Progenitor cell of endocrine pancreas (in vitro differentiated cells): Measurements from ENCODE around the gene SCN4B. TPM values are rescaled to one million over a fixed set of nuclear protein-coding genes. Genes with fewer than 3 reads are reported as not detected.

ENCODE experiments used
- DNase-seq: peaks from one replicate; pipeline ENCODE4 v3.0.0; 2021; ENCODE audit warnings: low spot score; ENCODE audit not compliant: unreplicated experiment
- H3K27ac Mint-ChIP-seq: 2 replicates; pipeline ENCODE4 v1.8.0; 2021; ENCODE audit warnings: mild to moderate bottlenecking, moderate library complexity, mixed read lengths
- H3K27me3 Mint-ChIP-seq: 2 replicates; pipeline ENCODE4 v1.8.0; 2021; ENCODE audit warnings: mixed read lengths
- H3K36me3 Mint-ChIP-seq: 2 replicates; pipeline ENCODE4 v1.8.0; 2022; ENCODE audit warnings: mixed read lengths; ENCODE audit not compliant: insufficient read depth
- H3K4me1 Mint-ChIP-seq: 2 replicates; pipeline ENCODE4 v1.8.0; 2021; ENCODE audit warnings: low read depth, mixed read lengths
- H3K4me3 Mint-ChIP-seq: 2 replicates; pipeline ENCODE4 v1.8.0; 2021; ENCODE audit warnings: low read depth, mild to moderate bottlenecking, moderate library complexity, mixed read lengths
- H3K9me3 Mint-ChIP-seq: 2 replicates; pipeline ENCODE4 v1.8.0; 2021; ENCODE audit warnings: low read depth, mixed read lengths
- total RNA-seq: library from RNA; stranded (reverse); gene quantifications from 2 replicates; pipeline ENCODE4 v1.2.1, GENCODE V29; 2021
- TF ChIP-seq, protein P1 (sequence below): fragments of 200-600 bp; sonication (generic); IDR thresholded peaks from one replicate; pipeline ENCODE4 v1.5.0; 2021; ENCODE audit warnings: antibody characterized with exemption, mild to moderate bottlenecking; ENCODE audit not compliant: unreplicated experiment

SCN4B gene
- total RNA-seq, 1 donor from 2014 or later: not detected

DNA sequence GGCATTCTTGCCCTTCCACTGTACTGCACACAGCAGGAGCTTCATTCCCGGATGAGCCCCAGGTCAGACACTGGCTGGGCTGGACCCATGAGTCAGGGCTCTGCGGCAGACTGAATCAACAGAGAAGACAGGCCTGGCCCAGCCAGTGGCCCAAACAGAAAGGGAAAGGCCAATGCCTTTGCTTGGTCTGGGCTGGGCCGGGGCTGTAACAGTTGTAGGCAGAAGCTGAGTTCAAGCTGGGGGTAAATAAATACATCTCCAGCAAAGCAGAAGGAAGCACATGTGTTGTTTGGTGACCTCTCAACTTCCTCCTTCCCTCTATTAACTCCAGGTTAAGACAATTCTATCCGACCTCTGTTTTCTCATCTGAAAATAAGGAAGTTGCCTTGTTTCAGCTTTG, 64.1 kb downstream of the SCN4B start:
- DNase-seq: no peak
- Mint-ChIP-seq H3K27ac (no peak overlapping the region), H3K4me3 (no peak overlapping the region), H3K9me3 (no peaks in the 10 kb centered on the region), H3K4me1 (peaks cover 22% of the 10 kb centered on the region), H3K27me3 (peaks cover 2% of the 10 kb centered on the region), H3K36me3 (no peaks in the 10 kb centered on the region)
- TF ChIP-seq, protein P1, sequence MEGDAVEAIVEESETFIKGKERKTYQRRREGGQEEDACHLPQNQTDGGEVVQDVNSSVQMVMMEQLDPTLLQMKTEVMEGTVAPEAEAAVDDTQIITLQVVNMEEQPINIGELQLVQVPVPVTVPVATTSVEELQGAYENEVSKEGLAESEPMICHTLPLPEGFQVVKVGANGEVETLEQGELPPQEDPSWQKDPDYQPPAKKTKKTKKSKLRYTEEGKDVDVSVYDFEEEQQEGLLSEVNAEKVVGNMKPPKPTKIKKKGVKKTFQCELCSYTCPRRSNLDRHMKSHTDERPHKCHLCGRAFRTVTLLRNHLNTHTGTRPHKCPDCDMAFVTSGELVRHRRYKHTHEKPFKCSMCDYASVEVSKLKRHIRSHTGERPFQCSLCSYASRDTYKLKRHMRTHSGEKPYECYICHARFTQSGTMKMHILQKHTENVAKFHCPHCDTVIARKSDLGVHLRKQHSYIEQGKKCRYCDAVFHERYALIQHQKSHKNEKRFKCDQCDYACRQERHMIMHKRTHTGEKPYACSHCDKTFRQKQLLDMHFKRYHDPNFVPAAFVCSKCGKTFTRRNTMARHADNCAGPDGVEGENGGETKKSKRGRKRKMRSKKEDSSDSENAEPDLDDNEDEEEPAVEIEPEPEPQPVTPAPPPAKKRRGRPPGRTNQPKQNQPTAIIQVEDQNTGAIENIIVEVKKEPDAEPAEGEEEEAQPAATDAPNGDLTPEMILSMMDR: no peak

DNA sequence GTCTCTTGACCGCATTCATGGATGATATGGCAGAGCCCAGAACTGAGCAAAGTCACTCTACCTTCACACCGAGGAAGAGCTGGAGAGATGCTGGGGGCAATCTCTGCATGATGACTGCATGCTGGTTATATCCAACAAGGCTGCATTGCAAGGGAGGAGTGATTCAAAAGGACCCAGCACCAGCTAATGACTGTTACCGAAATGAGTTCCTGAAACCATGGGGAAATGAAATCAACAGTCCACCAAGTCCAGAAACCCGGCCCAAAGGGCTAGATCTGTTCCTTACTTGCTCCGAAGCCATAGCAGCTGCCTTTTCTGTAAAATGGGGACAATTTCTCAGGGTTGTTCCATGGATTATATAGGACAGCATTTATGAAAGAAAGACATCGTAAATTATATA, 64.7 kb downstream of the SCN4B start:
- TF ChIP-seq, protein P1: no peak
- H3K4me1 Mint-ChIP-seq: peaks cover 24% of the 10 kb centered on the region
- DNase-seq: no peak
- H3K4me3 Mint-ChIP-seq: no peak overlapping the region
- H3K36me3 Mint-ChIP-seq: no peaks in the 10 kb centered on the region
- H3K9me3 Mint-ChIP-seq: no peaks in the 10 kb centered on the region
- H3K27me3 Mint-ChIP-seq: peaks cover 2% of the 10 kb centered on the region
- H3K27ac Mint-ChIP-seq: no peak overlapping the region

DNA sequence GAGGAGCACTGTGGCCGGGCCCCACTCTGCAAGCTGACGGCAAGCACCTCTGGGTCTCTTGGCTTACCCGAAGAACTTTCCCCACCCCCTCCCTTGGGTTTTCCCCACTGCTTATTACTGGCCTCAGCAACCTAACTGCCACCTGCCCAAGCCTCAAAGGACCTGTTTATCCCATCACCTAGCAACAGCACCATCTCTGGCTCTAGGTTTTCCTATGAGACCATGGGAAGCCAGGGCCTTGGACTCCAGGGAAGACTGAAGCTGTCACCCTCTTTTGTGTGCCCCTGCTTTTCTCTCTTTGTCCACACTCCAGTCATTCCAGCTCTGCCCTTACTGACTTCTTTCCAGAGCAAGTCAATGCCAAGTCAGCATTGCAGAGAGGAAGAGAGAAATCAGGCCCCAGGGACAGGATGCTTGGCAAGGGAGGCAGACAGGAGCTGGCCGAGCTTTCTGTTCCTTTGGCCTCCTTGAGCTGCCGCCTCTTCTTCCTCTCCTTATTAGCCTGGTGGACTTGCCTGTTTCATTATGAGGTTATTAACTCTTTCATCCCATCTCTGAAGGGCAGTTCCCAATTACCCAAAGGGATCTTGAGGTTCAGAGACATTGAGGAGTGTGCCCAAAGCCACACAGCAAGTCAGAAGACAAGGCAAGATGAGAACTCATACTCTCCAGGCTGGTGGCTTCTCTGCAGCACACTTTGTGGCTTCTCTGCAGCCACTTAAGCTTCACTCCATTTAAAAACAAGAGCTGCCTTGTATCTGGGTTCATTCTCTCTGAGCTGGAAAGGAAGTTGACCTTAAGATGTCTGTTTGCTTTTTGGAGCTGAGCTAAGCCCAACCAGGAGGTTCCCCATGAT, 65.5 kb downstream of the SCN4B start, which contains the start of gene SMIM35:
Gene SMIM35 (minus strand): TSS at position 51 of the 856 bp plus-strand sequence. CDS start 206 bp downstream, outside the sequence.
- DNase-seq: no peak
- H3K27me3 Mint-ChIP-seq: peaks cover 2% of the 10 kb centered on the region
- H3K27ac Mint-ChIP-seq: no peak within 1 kb of the TSS
- peaks cover 27% of the 10 kb centered on the region for H3K4me1 Mint-ChIP-seq
- TF ChIP-seq, protein P1: no peak
- no peaks in the 10 kb centered on the region for H3K9me3 Mint-ChIP-seq
- no peaks in the 10 kb centered on the region for H3K36me3 Mint-ChIP-seq
- no peak within 1 kb of the TSS for H3K4me3 Mint-ChIP-seq

DNA sequence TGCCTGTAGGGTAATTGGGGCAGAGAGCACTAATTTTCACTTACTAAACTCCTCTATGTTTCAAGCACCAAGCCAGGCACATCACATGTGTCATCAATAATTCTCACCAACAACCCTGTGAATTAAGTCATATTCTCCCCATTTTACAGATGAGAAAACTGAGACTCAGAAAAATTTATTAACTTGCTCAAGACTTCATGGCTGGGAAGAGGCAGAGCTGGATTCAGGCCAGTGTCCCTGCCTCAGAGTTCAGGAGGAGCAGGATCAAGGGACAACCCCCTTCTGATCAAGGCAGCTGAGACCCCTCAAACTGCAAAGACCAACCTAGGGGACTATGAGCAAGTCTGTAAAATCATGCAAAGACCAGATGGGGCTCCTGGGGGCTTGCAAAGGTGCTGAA, 68.0 kb downstream of the SCN4B start:
- H3K9me3 Mint-ChIP-seq: no peaks in the 10 kb centered on the region
- H3K4me3 Mint-ChIP-seq: no peak overlapping the region
- DNase-seq: no peak
- no peak overlapping the region for H3K27ac Mint-ChIP-seq
- TF ChIP-seq, protein P1: no peak
- peaks cover 12% of the 10 kb centered on the region for H3K4me1 Mint-ChIP-seq
- no peaks in the 10 kb centered on the region for H3K36me3 Mint-ChIP-seq
- peaks cover 13% of the 10 kb centered on the region for H3K27me3 Mint-ChIP-seq

DNA sequence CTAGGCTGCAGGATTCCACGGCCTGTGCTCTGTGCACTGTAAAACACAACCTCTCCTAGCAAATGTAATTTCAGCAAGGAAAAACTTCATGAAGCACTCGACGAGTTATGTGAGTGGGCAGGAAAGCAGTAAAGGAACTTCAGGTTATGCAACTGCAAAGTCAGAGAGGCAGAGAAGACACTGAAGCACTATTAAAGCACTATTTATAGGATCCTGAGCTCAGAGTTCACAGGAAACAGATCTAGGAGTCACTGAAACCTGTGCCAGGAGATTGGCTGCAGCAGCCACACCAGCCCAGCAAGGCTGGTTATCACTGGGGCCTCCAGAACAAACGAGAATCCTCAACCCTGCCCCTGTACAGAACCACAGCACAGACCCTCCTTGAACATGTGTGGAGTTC, 68.4 kb downstream of the SCN4B start:
- no peak for DNase-seq
- no peaks in the 10 kb centered on the region for H3K36me3 Mint-ChIP-seq
- H3K27ac Mint-ChIP-seq: no peak overlapping the region
- H3K4me1 Mint-ChIP-seq: peaks cover 13% of the 10 kb centered on the region
- no peak overlapping the region for H3K4me3 Mint-ChIP-seq
- peaks cover 13% of the 10 kb centered on the region for H3K27me3 Mint-ChIP-seq
- TF ChIP-seq, protein P1: no peak
- no peaks in the 10 kb centered on the region for H3K9me3 Mint-ChIP-seq

Other genes with a start within 250 kb of the SCN4B start
- 5.7 and 6.1 TPM in 2 replicates for gene TMPRSS13, start 223.4 kb downstream of the SCN4B start, total RNA-seq
- gene IL10RA, start 166.4 kb downstream of the SCN4B start, total RNA-seq: 0.62 and 0.72 TPM in 2 replicates
- gene TMPRSS4, start 75.7 kb downstream of the SCN4B start, total RNA-seq: 11.3 and 12.1 TPM in 2 replicates
- not detected in 2 replicates for gene SMIM35, start 65.9 kb downstream of the SCN4B start, total RNA-seq
- 0.05 and 0.07 TPM in 2 replicates for gene SCN2B, start 23.8 kb upstream of the SCN4B start, total RNA-seq
- gene JAML, start 72.2 kb upstream of the SCN4B start, total RNA-seq: 0.22 and 0.60 TPM in 2 replicates
- 6.3 and 7.4 TPM in 2 replicates for gene MPZL3, start 99.5 kb upstream of the SCN4B start, total RNA-seq
- gene MPZL2, start 111.5 kb upstream of the SCN4B start, total RNA-seq: 22.4 and 22.9 TPM in 2 replicates
- not detected in 2 replicates for gene CD3E, start 151.9 kb upstream of the SCN4B start, total RNA-seq
- gene CD3D, start 189.9 kb upstream of the SCN4B start, total RNA-seq: not detected in 2 replicates
- gene CD3G, start 191.5 kb upstream of the SCN4B start, total RNA-seq: not detected in 2 replicates
- 49.2 and 49.8 TPM in 2 replicates for gene UBE4A, start 206.8 kb upstream of the SCN4B start, total RNA-seq
- 189 and 192 TPM in 2 replicates for gene ATP5MG, start 248.8 kb upstream of the SCN4B start, total RNA-seq